Stimulated activated CD8-positive, alpha-beta memory T cell treated with anti-CD3 and anti-CD28 coated beads, Interleukin-4, amount 100 ng/mL, for 4 hours (primary cell): ENCODE results near the gene VPS50.

Experiments
- DNase-seq, 2 donors: peaks; one replicate each; pipeline ENCODE4 v3.0.0-alpha.2; 2020; ENCODE audit warnings: low read depth in 2 of 2, low spot score in 1 of 2

VPS50 gene

DNA sequence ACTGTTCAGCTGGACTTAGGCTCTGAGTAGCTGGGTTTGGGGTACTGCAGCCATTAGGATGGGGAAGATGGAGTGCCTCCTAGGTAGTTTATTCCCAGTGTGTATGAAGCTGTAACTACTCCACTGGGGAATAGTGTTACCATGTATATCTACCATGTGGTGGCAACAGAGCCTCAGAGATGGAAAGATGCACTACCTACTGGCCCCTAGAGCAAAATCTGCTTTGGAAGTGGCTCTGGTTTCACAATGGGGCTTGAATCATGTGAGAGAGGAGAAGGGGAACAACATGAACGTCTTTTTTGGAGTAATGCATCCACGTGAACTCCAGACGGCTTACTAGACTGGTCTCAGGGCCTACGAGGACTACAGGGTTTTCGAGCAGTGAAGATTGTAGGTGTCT is 175.1 kb downstream of the VPS50 start:
- no peak for DNase-seq

GRCh38 chr7:93409324-93409723 is 177.2 kb downstream of the VPS50 start:
- DNase-seq = no peak
